Neutrophil (primary cell): ENCODE results near the gene C11orf52.

Source experiments
- H3K27ac ChIP-seq: fragments of 200-600 bp; sonication (generic); 2 replicates; pipeline ENCODE4 v1.5.1; 2016; ENCODE audit warnings: mild to moderate bottlenecking, moderate library complexity
- H3K27me3 ChIP-seq: fragments of 200-600 bp; sonication (generic); 2 replicates; pipeline ENCODE4 v1.6.0; 2016; ENCODE audit warnings: mild to moderate bottlenecking
- H3K36me3 ChIP-seq: fragments of 200-600 bp; sonication (generic); 2 replicates; pipeline ENCODE4 v1.5.1; 2017
- H3K4me1 ChIP-seq, 2 experiments: fragments of 200-600 bp in 1 of 2; sonication (generic) in 1 of 2; 1 replicate in 1 of 2; 2 replicates in 1 of 2; pipeline versions ENCODE4 v1.5.1 to v1.6.1; 2013 to 2016; ENCODE audit warnings: low read depth in 1 of 2, low read length in 1 of 2, mild to moderate bottlenecking in 1 of 2, moderate library complexity in 1 of 2; ENCODE audit not compliant: control insufficient read depth in 1 of 2, insufficient read depth in 1 of 2
- H3K4me3 ChIP-seq, 2 experiments: fragments of 200-600 bp in 1 of 2; sonication (generic) in 1 of 2; 1 replicate in 1 of 2; 2 replicates in 1 of 2; pipeline ENCODE4 v1.5.1; 2013 to 2016; ENCODE audit warnings: low read depth in 1 of 2, low read length in 1 of 2, mild to moderate bottlenecking in 1 of 2, moderate library complexity in 1 of 2
- H3K9me3 ChIP-seq: fragments of 200-600 bp; sonication (generic); 2 replicates; pipeline ENCODE4 v1.5.1; 2016
- CTCF ChIP-seq: fragments of 200-600 bp; sonication (generic); IDR thresholded peaks from 2 replicates; pipeline ENCODE4 v1.5.1; 2016; ENCODE audit warnings: antibody characterized with exemption

C11orf52 gene

GRCh38 chr11:111941963-111942362 is 23.2 kb downstream of the C11orf52 start:
- Histone ChIP-seq H3K4me3 (no peak overlapping the region), H3K4me1 (peaks cover 14 to 17% of the 10 kb centered on the region in 2 experiments), H3K27me3 (peaks cover 18% of the 10 kb centered on the region), H3K36me3 (no peaks in the 10 kb centered on the region), H3K9me3 (no peaks in the 10 kb centered on the region), H3K27ac (no peak overlapping the region)
- no peak for TF ChIP-seq CTCF

- H3K4me3 ChIP-seq = no peak overlapping the region
- H3K9me3 ChIP-seq = no peaks in the 10 kb centered on the region
- peaks cover 10% of the 10 kb centered on the region for H3K27me3 ChIP-seq
- H3K27ac ChIP-seq = no peak overlapping the region
- H3K36me3 ChIP-seq = no peaks in the 10 kb centered on the region
- H3K4me1 ChIP-seq = peaks cover 8 to 11% of the 10 kb centered on the region in 2 experiments
- TF ChIP-seq CTCF = no peak
Measured at GRCh38 chr11:111942829-111943228, 24.1 kb downstream of the C11orf52 start.

- no peaks in the 10 kb centered on the region for H3K9me3 ChIP-seq
- no peak overlapping the region for H3K4me3 ChIP-seq
- peaks cover 0 to under 1% of the 10 kb centered on the region in 2 experiments for H3K4me1 ChIP-seq
- no peaks in the 10 kb centered on the region for H3K27me3 ChIP-seq
- no peaks in the 10 kb centered on the region for H3K36me3 ChIP-seq
- no peak overlapping the region for H3K27ac ChIP-seq
- TF ChIP-seq CTCF = no peak
Measured at GRCh38 chr11:111944139-111944538, 25.4 kb downstream of the C11orf52 start.

GRCh38 chr11:111944651-111945051 is 25.9 kb downstream of the C11orf52 start:
- Histone ChIP-seq H3K4me1 (no peaks in the 10 kb centered on the region), H3K9me3 (no peaks in the 10 kb centered on the region), H3K36me3 (no peaks in the 10 kb centered on the region), H3K4me3 (no peak overlapping the region), H3K27ac (no peak overlapping the region), H3K27me3 (no peaks in the 10 kb centered on the region)
- TF ChIP-seq CTCF = no peak

- Histone ChIP-seq H3K9me3 (no peaks in the 10 kb centered on the region), H3K27me3 (no peaks in the 10 kb centered on the region), H3K4me3 (no peak overlapping the region), H3K27ac (no peak overlapping the region), H3K36me3 (no peaks in the 10 kb centered on the region), H3K4me1 (no peaks in the 10 kb centered on the region)
- no peak for TF ChIP-seq CTCF
Measured at GRCh38 chr11:111945198-111945597, 26.5 kb downstream of the C11orf52 start.

GRCh38 chr11:111946499-111946898 is 27.8 kb downstream of the C11orf52 start:
- H3K27ac ChIP-seq = no peak overlapping the region
- H3K27me3 ChIP-seq = no peaks in the 10 kb centered on the region
- H3K36me3 ChIP-seq = no peaks in the 10 kb centered on the region
- no peak for TF ChIP-seq CTCF
- H3K4me1 ChIP-seq = no peaks in the 10 kb centered on the region
- H3K9me3 ChIP-seq = no peaks in the 10 kb centered on the region
- H3K4me3 ChIP-seq = no peak overlapping the region
